HG03066 (cell line): Measurements from ENCODE around the gene NFATC2.
"Not testable (repeated sequence)": the region's sequence is repeated elsewhere in the genome, so short reads cannot be mapped to it uniquely, and the experiment has no call there.

Experiments
- ATAC-seq: cut with Tn5 transposase; IDR thresholded peaks from one replicate; pipeline ENCODE4 v1.9.1; 2021; ENCODE audit warnings: low read depth; ENCODE audit not compliant: unreplicated experiment

The NFATC2 gene

GRCh38 chr20:51482836-51483473, 59.6 kb downstream of the NFATC2 start:
- no peak for ATAC-seq

GRCh38 chr20:51481341-51481914, 61.1 kb downstream of the NFATC2 start:
- ATAC-seq = no peak

- peak; percentile 71 for ATAC-seq
Measured at GRCh38 chr20:51480507-51481270, 61.8 kb downstream of the NFATC2 start.

DNA sequence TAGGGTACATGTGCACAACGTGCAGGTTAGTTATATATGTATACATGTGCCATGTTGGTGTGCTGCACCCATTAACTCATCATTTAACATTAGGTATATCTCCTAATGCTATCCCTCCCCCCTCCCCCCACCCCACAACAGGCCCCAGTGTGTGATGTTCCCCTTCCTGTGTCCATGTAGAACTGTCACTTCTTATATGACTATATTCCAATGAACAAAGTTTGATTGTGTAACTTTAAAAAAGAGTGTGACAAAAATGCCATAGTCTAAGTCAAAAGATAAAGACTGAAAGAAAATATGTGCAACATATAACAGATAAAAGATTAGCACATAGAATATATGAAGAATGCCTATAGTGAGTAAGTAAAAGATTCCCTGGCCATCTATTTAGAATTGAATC, 66.4 kb downstream of the NFATC2 start:
- not testable (repeated sequence) for ATAC-seq

GRCh38 chr20:51473771-51474170, 68.7 kb downstream of the NFATC2 start:
- no peak for ATAC-seq

GRCh38 chr20:51473256-51473655, 69.3 kb downstream of the NFATC2 start:
- no peak for ATAC-seq

GRCh38 chr20:51470907-51471411, 71.6 kb downstream of the NFATC2 start:
- ATAC-seq = no peak

DNA sequence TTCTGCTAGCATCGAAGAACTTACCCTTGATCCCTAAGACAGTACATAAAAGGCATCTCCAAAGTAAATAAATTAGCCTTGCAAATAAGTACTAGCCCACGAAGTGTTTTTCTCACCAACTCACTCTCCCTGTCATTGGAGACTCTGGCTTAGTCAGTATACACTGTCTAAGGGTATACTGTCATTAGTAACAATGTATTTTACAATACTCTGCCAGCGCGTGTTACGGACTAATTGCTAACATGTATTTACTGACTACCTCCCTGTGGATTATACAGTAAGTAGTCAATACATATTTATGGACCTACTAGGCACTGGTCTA, 72.1 kb downstream of the NFATC2 start:
- no peak for ATAC-seq

- ATAC-seq = no peak
Measured at GRCh38 chr20:51469578-51470498, 72.7 kb downstream of the NFATC2 start.

DNA sequence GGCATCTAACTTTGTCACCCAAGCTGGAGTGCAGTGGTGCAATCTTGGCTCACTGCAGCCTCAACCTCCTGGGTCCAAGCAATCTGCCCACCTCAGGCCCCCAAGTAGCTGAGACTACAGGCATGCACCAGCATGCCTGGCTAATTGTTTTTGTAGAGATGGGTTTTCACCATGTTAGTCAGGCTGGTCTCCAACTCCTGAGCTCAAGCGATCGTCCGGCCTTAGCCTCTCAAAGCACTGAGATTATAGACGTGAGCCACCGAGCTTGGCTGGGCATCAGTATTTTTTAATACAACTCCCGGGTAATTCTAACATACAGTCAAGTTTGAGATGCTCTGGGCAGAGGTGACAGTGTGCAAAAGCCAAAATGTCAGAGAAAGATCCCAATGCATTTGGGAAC, 73.5 kb downstream of the NFATC2 start:
- no peak for ATAC-seq

DNA sequence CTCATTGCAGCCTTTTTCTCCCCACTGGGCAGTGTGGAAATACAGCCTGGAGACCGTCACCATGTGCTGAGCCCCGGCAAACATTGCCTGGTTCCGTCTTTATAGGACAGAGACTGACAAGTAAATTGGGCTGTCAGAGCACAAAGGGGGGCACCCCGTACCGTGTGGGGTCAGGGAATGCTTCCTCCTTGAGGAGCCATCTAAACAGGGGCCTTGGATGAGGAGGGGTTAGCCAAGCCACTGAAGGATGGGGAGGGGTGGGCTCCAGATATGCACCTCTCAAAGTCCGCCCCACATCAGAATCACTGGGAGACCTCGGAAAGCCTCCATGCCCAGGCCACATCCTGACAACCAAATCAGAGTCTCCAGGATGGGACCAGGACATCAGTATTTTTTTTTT, 73.9 kb downstream of the NFATC2 start:
- no peak for ATAC-seq

DNA sequence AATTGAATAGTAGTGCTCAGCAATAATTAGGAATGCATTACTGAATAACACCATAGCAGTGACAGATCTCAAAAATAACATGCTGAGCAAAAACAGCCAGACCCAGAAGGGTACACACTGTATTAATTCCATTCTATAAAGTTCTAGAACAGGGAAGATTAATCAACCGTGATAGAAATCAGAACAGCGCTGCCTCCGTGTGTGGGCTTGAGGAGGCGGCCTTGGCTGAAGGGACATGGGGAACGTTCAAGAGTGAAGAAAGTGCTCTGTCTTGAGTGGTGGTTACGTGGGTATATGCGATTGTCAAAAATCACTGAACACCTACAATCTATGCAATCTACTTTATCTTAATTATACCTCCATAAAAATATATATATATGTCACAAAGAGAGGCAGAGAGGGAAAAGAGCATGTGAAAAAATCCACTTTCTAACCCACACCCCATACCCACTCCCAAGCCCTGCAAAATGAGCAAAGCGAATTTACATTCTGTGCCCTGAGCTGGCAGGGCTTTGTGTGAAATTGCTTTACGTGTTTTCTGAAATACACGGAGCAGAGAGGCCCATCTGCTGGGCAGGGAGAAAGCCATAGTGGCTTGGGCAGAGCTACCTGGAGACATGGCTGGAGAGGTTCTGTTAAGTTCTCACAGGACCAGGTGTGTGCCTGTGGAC, 74.4 kb downstream of the NFATC2 start:
- no peak for ATAC-seq

GRCh38 chr20:51463998-51464397, 78.5 kb downstream of the NFATC2 start:
- no peak for ATAC-seq

DNA sequence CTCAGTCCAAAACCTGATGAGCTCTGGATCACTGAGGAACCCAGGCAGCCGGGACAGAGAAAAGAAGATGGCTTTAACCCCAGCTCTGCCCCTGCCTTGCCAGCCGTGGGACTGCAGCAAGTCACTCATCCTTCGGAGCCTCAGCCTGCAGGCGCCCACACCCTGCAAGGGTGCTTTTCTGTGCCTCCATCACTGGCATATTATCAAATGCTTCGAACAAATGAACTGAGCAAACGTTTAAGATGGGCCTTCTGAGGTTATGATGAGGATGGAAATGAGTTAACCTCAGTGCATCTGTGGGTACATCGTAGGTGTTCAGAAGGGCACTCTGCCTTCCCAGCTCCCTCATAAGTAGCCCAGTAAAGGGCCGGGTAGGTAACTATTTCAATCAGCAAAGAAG, 79.0 kb downstream of the NFATC2 start:
- ATAC-seq = no peak

DNA sequence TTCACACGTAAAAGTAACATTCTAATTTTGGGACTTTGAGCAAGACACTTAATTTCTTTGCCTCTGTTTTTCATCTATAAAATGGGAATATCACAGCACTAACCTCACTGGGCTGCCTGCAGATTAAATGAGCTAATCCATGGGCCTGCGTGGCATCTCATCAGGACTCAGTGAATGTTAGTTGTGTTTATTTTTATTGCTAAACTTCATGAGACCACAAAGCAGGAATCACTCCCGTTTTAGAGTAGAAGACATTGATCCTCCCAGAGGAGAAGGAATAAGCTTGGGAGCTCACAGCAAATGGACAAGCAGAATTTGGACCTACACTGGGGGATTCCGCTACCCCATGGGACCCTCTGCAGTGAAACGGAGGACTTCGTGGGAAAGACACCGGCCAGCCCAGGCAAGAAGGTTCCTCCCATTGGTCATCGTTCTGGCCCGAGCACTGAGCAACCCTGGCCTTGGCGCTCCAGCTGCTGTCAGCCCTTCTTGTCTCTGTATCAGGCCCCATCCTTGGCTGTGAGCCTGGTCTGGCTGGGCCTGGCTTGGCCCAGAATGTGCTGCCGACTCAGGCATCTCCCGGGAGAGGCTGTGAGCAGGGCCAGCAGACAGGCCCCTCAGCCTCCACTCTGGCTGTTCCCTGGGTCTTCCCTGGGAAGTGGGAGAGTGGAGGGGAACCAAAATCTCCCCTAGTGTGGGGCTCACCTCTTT, 79.8 kb downstream of the NFATC2 start:
- ATAC-seq = no peak

GRCh38 chr20:51461846-51462245, 80.7 kb downstream of the NFATC2 start:
- ATAC-seq = not testable (repeated sequence)

DNA sequence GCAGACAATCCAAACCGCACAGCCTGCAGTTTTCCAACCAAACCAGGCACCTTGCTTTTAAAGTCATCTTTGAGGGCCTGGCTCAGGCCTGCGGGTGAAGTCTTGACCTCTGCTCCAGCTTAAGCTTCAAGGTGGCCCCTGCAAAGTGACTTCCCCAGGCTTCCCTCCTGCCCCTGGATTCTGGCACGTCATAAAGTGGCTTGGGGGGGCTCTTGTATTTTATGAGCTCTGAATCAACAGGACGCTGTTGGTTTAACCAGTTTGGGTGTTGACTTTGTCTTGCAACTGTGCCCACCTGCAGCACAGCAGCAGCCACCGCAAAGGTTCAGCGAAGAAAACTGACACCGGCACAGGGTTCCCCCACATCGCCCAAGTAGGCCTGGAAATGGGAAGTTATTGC, 81.2 kb downstream of the NFATC2 start:
- no peak for ATAC-seq

GRCh38 chr20:51460569-51461265, 81.8 kb downstream of the NFATC2 start:
- peak; percentile 92 for ATAC-seq

- no peak for ATAC-seq
Measured at GRCh38 chr20:51460163-51460562, 82.4 kb downstream of the NFATC2 start.
